Measurements from ENCODE around the gene BIRC3. TPM values are rescaled to one million over a fixed set of nuclear protein-coding genes. Genes with fewer than 3 reads are reported as not detected.

BIRC3 gene
- total RNA-seq, 1 experiment from 2014 or later: 65.4 TPM

DNA sequence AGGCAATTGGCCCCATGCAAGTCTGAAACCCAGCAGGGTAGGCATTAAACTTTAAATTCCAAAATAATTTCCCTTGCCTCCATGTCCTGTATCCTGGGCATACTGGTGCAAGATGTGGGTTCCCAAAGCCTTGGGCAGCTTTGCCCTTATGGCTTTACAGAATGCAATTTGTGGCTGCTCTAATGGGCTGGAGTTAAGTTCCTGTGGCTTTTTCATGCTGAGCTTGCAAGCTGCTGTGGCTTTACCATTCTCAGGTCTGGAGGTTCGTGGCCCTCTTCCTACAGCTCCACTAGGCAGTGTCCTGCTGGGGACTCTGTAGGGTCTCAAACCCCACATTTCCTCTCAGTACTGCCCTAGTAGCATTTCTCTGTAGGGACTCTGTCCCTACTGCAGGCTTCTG is 15.0 kb upstream of the BIRC3 start:
- no peak for DNase-seq (ENCODE audit: low read depth, low spot score)
- H3K9me3 ChIP-seq (ENCODE audit: control insufficient read depth, insufficient read depth, low read depth, low read length): peaks cover 18% of the 10 kb centered on the region
- no peak for ATAC-seq
- TF ChIP-seq SIN3A (IDR thresholded peaks at IDR 0.05; ENCODE audit: borderline replicate concordance, insufficient read depth, low read depth, low read length) (no peak), POLR2AphosphoS5 (IDR thresholded peaks at IDR 0.05; ENCODE audit: low read depth, low read length) (no peak), TCF7L2 (IDR thresholded peaks at IDR 0.05; ENCODE audit: low read depth, low read length) (no peak)
- TF ChIP-seq, protein P1, sequence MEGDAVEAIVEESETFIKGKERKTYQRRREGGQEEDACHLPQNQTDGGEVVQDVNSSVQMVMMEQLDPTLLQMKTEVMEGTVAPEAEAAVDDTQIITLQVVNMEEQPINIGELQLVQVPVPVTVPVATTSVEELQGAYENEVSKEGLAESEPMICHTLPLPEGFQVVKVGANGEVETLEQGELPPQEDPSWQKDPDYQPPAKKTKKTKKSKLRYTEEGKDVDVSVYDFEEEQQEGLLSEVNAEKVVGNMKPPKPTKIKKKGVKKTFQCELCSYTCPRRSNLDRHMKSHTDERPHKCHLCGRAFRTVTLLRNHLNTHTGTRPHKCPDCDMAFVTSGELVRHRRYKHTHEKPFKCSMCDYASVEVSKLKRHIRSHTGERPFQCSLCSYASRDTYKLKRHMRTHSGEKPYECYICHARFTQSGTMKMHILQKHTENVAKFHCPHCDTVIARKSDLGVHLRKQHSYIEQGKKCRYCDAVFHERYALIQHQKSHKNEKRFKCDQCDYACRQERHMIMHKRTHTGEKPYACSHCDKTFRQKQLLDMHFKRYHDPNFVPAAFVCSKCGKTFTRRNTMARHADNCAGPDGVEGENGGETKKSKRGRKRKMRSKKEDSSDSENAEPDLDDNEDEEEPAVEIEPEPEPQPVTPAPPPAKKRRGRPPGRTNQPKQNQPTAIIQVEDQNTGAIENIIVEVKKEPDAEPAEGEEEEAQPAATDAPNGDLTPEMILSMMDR (IDR thresholded peaks at IDR 0.05): no peak
- TF ChIP-seq, protein P2, sequence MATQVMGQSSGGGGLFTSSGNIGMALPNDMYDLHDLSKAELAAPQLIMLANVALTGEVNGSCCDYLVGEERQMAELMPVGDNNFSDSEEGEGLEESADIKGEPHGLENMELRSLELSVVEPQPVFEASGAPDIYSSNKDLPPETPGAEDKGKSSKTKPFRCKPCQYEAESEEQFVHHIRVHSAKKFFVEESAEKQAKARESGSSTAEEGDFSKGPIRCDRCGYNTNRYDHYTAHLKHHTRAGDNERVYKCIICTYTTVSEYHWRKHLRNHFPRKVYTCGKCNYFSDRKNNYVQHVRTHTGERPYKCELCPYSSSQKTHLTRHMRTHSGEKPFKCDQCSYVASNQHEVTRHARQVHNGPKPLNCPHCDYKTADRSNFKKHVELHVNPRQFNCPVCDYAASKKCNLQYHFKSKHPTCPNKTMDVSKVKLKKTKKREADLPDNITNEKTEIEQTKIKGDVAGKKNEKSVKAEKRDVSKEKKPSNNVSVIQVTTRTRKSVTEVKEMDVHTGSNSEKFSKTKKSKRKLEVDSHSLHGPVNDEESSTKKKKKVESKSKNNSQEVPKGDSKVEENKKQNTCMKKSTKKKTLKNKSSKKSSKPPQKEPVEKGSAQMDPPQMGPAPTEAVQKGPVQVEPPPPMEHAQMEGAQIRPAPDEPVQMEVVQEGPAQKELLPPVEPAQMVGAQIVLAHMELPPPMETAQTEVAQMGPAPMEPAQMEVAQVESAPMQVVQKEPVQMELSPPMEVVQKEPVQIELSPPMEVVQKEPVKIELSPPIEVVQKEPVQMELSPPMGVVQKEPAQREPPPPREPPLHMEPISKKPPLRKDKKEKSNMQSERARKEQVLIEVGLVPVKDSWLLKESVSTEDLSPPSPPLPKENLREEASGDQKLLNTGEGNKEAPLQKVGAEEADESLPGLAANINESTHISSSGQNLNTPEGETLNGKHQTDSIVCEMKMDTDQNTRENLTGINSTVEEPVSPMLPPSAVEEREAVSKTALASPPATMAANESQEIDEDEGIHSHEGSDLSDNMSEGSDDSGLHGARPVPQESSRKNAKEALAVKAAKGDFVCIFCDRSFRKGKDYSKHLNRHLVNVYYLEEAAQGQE (IDR thresholded peaks at IDR 0.05; ENCODE audit: insufficient read depth in 1 of 2, low read depth in 2 of 2, low read length in 1 of 2): no peak
- in situ Hi-C loops (cut with HindIII; ENCODE audit: low pct_unique_long_range_greater_than_20kb, low sequenced_read_pairs) (no loop called here), intact Hi-C loops (cut with micrococcal nuclease; ENCODE audit: unreplicated experiment) (no loop called here)
- no TSS peak for BruUV-seq (replicated peaks)
- H3K36me3 ChIP-seq (ENCODE audit: control insufficient read depth, insufficient read depth, low read length): no peaks in the 10 kb centered on the region
- no peak overlapping the region for H3K4me3 ChIP-seq (ENCODE audit: low read depth in 2 of 2, low read length in 2 of 2)
- H3K27ac ChIP-seq (ENCODE audit: low read length): peak overlapping the region; percentile 77
- H3K4me1 ChIP-seq (ENCODE audit: control insufficient read depth, insufficient read depth, low read length): peaks cover 24% of the 10 kb centered on the region
- no peaks in the 10 kb centered on the region for H3K27me3 ChIP-seq (ENCODE audit: control insufficient read depth, insufficient read depth, low read length)
- POLR2A ChIA-PET: no interaction called here
- CTCF ChIA-PET: no interaction called here

DNA sequence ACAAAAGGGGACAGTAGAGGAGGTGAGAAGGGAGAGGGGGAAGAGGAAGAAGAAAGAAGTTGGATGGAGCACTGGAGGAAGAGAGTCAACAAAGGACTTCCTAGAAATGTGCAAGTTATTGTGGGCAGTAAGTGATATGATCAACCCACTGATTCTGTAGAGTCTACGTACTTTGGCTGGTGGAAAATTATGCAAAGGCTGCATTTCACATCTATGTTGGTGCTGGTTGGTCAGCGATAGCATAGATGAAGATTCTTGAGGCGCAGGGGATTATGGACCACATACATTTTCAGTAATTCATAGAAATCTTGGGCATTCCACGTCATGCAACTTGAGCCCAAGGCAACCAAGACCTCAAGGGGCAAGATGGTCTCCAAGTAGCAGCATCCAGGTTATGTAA is 12.6 kb upstream of the BIRC3 start:
- Histone ChIP-seq H3K36me3 (ENCODE audit: control insufficient read depth, insufficient read depth, low read length) (no peaks in the 10 kb centered on the region), H3K27me3 (ENCODE audit: control insufficient read depth, insufficient read depth, low read length) (no peaks in the 10 kb centered on the region), H3K27ac (ENCODE audit: low read length) (peak overlapping the region; percentile 93), H3K4me1 (ENCODE audit: control insufficient read depth, insufficient read depth, low read length) (peaks cover 38% of the 10 kb centered on the region), H3K9me3 (ENCODE audit: control insufficient read depth, insufficient read depth, low read depth, low read length) (peaks cover 18% of the 10 kb centered on the region), H3K4me3 (ENCODE audit: low read depth in 2 of 2, low read length in 2 of 2) (no peak overlapping the region)
- no peak for TF ChIP-seq TCF7L2 (IDR thresholded peaks at IDR 0.05; ENCODE audit: low read depth, low read length)
- ATAC-seq (no peak), DNase-seq (ENCODE audit: low read depth, low spot score) (no peak)
- BruUV-seq (replicated peaks): no TSS peak
- in situ Hi-C loops (cut with HindIII; ENCODE audit: low pct_unique_long_range_greater_than_20kb, low sequenced_read_pairs): no loop called here
- intact Hi-C loops (cut with micrococcal nuclease; ENCODE audit: unreplicated experiment): no loop called here
- ChIA-PET CTCF (no interaction called here), POLR2A (no interaction called here)

DNA sequence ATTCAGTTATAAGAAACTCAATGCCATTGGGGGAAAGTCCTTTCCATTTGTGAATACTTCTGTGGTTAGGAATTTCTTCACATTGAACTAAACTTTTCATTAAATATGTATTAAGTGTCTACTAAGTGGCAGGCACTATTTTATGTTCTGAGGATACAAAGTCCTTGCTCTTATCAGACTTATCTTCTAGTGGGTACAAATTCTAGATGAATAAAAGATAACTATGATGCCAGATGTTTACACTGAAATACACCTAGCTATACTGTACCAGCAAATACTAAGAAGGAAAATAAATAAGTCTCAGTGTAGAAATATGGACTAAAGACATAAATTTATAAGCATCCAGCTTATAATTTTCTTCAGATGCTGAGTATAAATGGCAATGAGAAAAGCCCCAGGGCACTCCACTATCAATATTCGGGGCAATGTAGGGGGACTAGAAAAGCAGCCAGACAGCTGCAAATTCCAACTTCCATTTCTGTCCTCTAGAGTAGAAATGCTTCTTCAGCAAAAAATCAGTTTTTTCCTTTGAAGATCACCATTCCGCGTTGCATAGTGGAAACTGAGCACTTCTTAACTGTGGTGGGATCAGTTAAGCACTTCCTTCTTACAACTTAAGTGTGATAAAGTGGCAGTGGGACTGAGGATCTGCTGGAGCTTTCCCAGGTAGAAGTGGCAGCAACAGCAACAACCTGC is 11.8 kb upstream of the BIRC3 start:
- POLR2A ChIA-PET: interaction anchor here (0.6 kb wide), 1 partner anchor 13 kb away, joined by 3 read pairs; no protein-coding TSS in a partner anchor

More for the DNA sequence above, 11.8 kb upstream of the BIRC3 start:
- BruUV-seq (replicated peaks): no TSS peak
- no peaks in the 10 kb centered on the region for H3K36me3 ChIP-seq (ENCODE audit: control insufficient read depth, insufficient read depth, low read length)
- no peak; the same call in 1 of the 2 replicates for ATAC-seq
- H3K27me3 ChIP-seq (ENCODE audit: control insufficient read depth, insufficient read depth, low read length): no peaks in the 10 kb centered on the region
- CTCF ChIA-PET: interaction anchor here (0.5 to 1.6 kb wide), 4 partner anchors 10 to 114 kb away, joined by 3 to 20 read pairs (median 6); no protein-coding TSS in a partner anchor
- peaks cover 38% of the 10 kb centered on the region for H3K4me1 ChIP-seq (ENCODE audit: control insufficient read depth, insufficient read depth, low read length)
- no peak for DNase-seq (ENCODE audit: low read depth, low spot score)
- H3K27ac ChIP-seq (ENCODE audit: low read length): peak overlapping the region; percentile 93
- intact Hi-C loops (cut with micrococcal nuclease; ENCODE audit: unreplicated experiment): no loop called here
- H3K9me3 ChIP-seq (ENCODE audit: control insufficient read depth, insufficient read depth, low read depth, low read length): peaks cover 18% of the 10 kb centered on the region
- H3K4me3 ChIP-seq (ENCODE audit: low read depth in 2 of 2, low read length in 2 of 2): peak overlapping the region in 1 of 2 experiments; percentile 31; a peak in 2 of 4 replicates
- in situ Hi-C loops (cut with HindIII; ENCODE audit: low pct_unique_long_range_greater_than_20kb, low sequenced_read_pairs): no loop called here
- TF ChIP-seq, protein P2 (IDR thresholded peaks at IDR 0.05; ENCODE audit: insufficient read depth in 1 of 2, low read depth in 2 of 2, low read length in 1 of 2): peak in 1 of 2 experiments; percentile 24; a peak in 1 of 4 replicates
- TF ChIP-seq POLR2AphosphoS5 (IDR thresholded peaks at IDR 0.05; ENCODE audit: low read depth, low read length): no peak
- 0 out of 2 replicates have a peak, but pooled peaks have one; percentile 16 for TF ChIP-seq TCF7L2 (IDR thresholded peaks at IDR 0.05; ENCODE audit: low read depth, low read length)
